GM12874 (cell line): Measurements from ENCODE around the gene HNMT.

Source experiments
- CTCF ChIP-seq: IDR thresholded peaks from 2 replicates; pipeline ENCODE4 v1.5.1; 2011; ENCODE audit warnings: low read depth, mild to moderate bottlenecking, control low read depth, low read length, moderate library complexity; ENCODE audit not compliant: insufficient read depth

The HNMT gene

GRCh38 chr2:137964066-137964858, at the start of gene HNMT:
HNMT (plus strand) TSS chr2:137964473; CDS start chr2:137964492, 19 bp downstream.
- TF ChIP-seq CTCF = no peak

- no peak for TF ChIP-seq CTCF
Measured at GRCh38 chr2:137921105-137921880, 43.0 kb upstream of the HNMT start.

GRCh38 chr2:137924019-137924418, 40.3 kb upstream of the HNMT start:
- TF ChIP-seq CTCF = no peak

- no peak for TF ChIP-seq CTCF
Measured at GRCh38 chr2:137925599-137925998, 38.7 kb upstream of the HNMT start.

GRCh38 chr2:137927846-137928245, 36.4 kb upstream of the HNMT start:
- no peak for TF ChIP-seq CTCF

GRCh38 chr2:137928547-137929518, 35.4 kb upstream of the HNMT start:
- no peak for TF ChIP-seq CTCF
